ENCODE data around the gene FN1. TPM values are rescaled to one million over a fixed set of nuclear protein-coding genes. Genes with fewer than 3 reads are reported as not detected.
A peak's percentile ranks its signal among the peaks of the same experiment; 100 is the strongest.

The FN1 gene
- total RNA-seq, 6 experiments from 2014 or later = 938 to 2,279 (median 1,324) TPM

DNA sequence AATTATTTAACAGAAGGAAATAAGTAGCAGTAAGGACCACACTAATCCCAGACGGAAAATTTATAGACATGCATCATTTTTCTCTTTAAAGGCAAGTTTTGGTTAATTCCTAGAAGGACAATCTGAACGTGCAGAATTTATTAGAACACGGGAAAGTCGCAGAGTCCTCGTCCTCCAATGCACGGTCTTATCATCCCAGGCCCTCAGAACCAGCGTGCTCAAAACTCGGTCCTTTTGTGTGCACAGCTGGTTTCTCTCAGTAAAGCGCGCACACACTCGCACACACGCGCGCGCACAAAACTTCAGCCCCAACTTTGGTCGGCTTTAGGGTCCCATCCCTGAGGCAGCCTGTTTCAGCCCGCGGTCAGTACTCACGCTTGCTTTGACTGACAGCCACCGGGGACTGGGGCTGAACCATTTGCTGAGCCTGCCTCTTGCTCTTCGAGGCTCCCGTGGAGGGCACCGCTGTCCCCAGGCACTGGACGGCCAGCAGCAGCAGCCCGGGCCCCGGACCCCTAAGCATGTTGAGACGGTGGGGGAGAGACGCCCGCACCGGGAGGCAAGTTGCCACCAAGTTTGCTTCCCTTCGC lies 493 bp downstream of the FN1 start:
- 3% methylated on average over 12 of the region's 31 CpGs for WGBS (ENCODE audit: insufficient coverage, low coverage, low lambda C conversion rate, missing lambda C conversion rate)

DNA sequence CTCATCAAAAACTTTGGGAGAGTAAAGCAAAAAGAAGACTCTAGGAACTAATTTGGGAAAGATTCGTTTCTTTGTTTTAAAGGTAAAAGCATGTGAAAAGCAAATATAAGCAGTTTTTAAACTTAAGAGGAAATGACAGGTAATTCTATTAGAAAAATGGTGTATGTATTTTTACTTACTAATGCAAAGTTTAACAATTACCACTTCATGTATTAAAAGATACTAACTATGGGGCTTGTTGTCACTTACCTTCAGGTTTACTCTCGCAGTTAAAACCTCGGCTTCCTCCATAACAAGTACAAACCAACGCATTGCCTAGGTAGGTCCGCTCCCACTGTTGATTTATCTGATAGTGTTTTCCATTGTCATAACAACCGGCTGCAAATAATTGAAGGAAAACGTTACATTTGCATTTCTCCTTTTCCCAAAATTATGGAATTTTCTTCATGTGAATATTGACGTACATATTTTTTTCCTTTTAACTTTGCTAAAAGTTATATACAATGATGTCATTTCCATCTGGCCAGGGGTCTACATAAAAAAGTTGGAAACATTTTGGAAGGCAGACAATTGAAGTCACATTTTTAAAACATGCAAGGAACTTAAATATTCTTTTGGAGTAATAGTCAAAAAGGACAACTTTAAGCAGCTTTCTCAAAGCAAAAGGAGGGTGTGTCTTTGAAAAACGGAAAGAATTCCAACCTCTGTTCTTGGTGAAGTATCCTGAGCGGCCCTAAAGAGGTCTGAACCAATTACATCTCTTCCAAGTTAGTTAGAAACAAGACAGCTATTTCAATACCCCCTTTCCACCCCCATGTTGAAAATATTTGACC lies 1.2 kb downstream of the FN1 start:
- Histone ChIP-seq H3K27ac (peak overlapping the region; percentile 73 to 85 (median 84)), H3K27me3 (no peaks in the 10 kb centered on the region), H3K4me3 (peak overlapping the region; percentile 65 to 70 (median 68)), H3K4me1 (peaks cover 0 to 14% (median 2%) of the 10 kb centered on the region in 4 donors), H3K9me3 (no peaks in the 10 kb centered on the region), H3K36me3 (peaks cover 0 to 31% (median 3%) of the 10 kb centered on the region in 4 donors)
- no peak for TF ChIP-seq POLR2A (IDR thresholded peaks at IDR 0.05)
- TF ChIP-seq, protein P1, sequence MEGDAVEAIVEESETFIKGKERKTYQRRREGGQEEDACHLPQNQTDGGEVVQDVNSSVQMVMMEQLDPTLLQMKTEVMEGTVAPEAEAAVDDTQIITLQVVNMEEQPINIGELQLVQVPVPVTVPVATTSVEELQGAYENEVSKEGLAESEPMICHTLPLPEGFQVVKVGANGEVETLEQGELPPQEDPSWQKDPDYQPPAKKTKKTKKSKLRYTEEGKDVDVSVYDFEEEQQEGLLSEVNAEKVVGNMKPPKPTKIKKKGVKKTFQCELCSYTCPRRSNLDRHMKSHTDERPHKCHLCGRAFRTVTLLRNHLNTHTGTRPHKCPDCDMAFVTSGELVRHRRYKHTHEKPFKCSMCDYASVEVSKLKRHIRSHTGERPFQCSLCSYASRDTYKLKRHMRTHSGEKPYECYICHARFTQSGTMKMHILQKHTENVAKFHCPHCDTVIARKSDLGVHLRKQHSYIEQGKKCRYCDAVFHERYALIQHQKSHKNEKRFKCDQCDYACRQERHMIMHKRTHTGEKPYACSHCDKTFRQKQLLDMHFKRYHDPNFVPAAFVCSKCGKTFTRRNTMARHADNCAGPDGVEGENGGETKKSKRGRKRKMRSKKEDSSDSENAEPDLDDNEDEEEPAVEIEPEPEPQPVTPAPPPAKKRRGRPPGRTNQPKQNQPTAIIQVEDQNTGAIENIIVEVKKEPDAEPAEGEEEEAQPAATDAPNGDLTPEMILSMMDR (IDR thresholded peaks at IDR 0.05) = no peak
- DNase-seq (no peak), ATAC-seq (peak in 3 of 4 donors; percentile 6 to 13 (median 8))
- WGBS (ENCODE audit: insufficient coverage, low coverage, low lambda C conversion rate, missing lambda C conversion rate) = 21% methylated on average over 10 of the region's 10 CpGs
- intact Hi-C loops (cut with DNase I) = no loop called here

More for the DNA sequence above, 493 bp downstream of the FN1 start:
- ATAC-seq (peak; percentile 10 to 36 (median 26)), DNase-seq (peak in 1 of 3 donors; percentile 49)
- no peaks in the 10 kb centered on the region for H3K27me3 ChIP-seq
- peak overlapping the region; percentile 65 to 70 (median 68) for H3K4me3 ChIP-seq
- H3K36me3 ChIP-seq = peaks cover 0 to 24% (median under 1%) of the 10 kb centered on the region in 4 donors
- H3K4me1 ChIP-seq = peaks cover 0 to 21% (median 3%) of the 10 kb centered on the region in 4 donors
- peak overlapping the region; percentile 73 to 85 (median 84) for H3K27ac ChIP-seq
- H3K9me3 ChIP-seq = no peaks in the 10 kb centered on the region
- TF ChIP-seq, protein P1 (IDR thresholded peaks at IDR 0.05) = no peak
- no peak for TF ChIP-seq POLR2A (IDR thresholded peaks at IDR 0.05)
- intact Hi-C loops (cut with DNase I) = no loop called here

DNA sequence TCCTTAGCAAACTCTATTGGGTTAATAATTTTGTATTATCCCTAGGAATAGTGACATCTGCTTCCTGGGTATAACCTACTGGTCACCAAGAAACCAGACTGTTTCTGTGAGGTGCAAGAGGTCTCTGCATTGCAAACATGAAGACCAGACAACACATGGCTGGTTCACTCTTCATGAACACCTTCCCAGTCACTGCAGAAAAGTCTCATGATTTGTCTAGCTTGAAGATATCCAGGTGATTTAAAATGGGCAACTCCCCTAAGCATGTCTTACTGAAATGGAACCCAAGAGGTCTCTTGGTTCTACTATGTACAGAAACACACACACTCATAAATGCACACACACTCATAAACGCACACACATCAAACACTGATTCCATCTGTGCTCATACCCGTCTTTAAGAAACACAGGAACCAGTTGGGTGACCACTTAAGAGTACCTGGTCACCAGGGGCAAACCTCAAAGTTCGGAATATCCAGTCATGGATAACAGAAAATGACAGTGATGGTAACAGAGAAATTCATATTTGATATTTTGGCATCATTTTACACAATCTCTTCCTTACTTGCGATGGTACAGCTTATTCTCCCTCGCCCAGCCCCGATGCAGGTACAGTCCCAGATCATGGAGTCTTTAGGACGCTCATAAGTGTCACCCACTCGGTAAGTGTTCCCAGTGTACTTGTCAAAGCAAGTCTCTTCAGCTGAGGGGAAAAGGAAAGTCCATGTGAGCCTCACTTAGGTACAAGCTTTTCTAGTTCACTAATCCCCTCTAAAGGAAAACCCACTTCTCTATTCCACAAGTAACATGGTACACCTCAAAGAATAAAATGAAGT lies 2.9 kb downstream of the FN1 start:
- H3K4me3 ChIP-seq = peak overlapping the region; percentile 65 to 70 (median 68)
- H3K4me1 ChIP-seq = peaks cover 0 to 11% (median 0%) of the 10 kb centered on the region in 4 donors
- 62% methylated on average over 7 of the region's 8 CpGs for WGBS (ENCODE audit: insufficient coverage, low coverage, low lambda C conversion rate, missing lambda C conversion rate)
- DNase-seq (no peak), ATAC-seq (no peak)
- H3K9me3 ChIP-seq = no peaks in the 10 kb centered on the region
- no peaks in the 10 kb centered on the region for H3K27me3 ChIP-seq
- intact Hi-C loops (cut with DNase I) = no loop called here
- peaks cover 0 to 48% (median 9%) of the 10 kb centered on the region in 4 donors for H3K36me3 ChIP-seq
- TF ChIP-seq, protein P1 (IDR thresholded peaks at IDR 0.05) = no peak
- TF ChIP-seq POLR2A (IDR thresholded peaks at IDR 0.05) = no peak
- H3K27ac ChIP-seq = peak overlapping the region; percentile 11 to 85 (median 84)
